ENCODE measurements around the gene TUSC1.

DNA sequence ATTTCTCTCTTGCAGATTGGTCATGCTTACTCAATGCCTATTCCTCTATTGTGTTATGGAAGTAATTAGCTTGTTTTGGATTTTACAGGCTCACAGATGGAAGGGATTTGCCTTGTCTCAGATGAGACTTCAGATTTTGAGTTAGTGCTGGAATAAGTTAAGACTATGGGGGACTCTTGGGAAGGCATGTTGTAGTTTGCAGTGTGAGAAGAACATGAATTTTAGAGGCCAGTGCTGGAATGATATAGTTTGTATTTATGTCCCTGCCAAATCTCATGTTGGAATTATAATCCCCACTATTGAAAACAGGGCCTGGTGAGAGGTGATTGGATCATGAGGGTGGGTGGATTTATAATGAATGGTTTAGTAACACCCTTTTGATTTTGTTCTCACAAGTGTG, 6.1 kb upstream of the TUSC1 start:
- TF ChIP-seq, protein P1, sequence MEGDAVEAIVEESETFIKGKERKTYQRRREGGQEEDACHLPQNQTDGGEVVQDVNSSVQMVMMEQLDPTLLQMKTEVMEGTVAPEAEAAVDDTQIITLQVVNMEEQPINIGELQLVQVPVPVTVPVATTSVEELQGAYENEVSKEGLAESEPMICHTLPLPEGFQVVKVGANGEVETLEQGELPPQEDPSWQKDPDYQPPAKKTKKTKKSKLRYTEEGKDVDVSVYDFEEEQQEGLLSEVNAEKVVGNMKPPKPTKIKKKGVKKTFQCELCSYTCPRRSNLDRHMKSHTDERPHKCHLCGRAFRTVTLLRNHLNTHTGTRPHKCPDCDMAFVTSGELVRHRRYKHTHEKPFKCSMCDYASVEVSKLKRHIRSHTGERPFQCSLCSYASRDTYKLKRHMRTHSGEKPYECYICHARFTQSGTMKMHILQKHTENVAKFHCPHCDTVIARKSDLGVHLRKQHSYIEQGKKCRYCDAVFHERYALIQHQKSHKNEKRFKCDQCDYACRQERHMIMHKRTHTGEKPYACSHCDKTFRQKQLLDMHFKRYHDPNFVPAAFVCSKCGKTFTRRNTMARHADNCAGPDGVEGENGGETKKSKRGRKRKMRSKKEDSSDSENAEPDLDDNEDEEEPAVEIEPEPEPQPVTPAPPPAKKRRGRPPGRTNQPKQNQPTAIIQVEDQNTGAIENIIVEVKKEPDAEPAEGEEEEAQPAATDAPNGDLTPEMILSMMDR (conservative IDR thresholded peaks at IDR 0.05) = no peak
- TF ChIP-seq ZFX (IDR thresholded peaks at IDR 0.05) = no peak
